ENCODE results near the gene NKAIN1. TPM values are rescaled to one million over a fixed set of nuclear protein-coding genes. Genes with fewer than 3 reads are reported as not detected.

The NKAIN1 gene
- total RNA-seq (2022; extraction: Qiagen RNA extraction), result 1.0 to 1.4 TPM (median 1.1 TPM) in 5 replicates

GRCh38 chr1:31239653-31240241 lies at the start of gene NKAIN1:
NKAIN1 (minus strand) TSS chr1:31239887; CDS start chr1:31239547, 340 bp downstream.

Other genes with a start within 250 kb of the NKAIN1 start
- 22.2 to 38.3 TPM (median 33.4 TPM) in 5 replicates for gene PUM1, start 174.2 kb downstream of the NKAIN1 start, total RNA-seq (2022; extraction: Qiagen RNA extraction)
- gene SNRNP40, start 56.9 kb upstream of the NKAIN1 start, total RNA-seq (2022; extraction: Qiagen RNA extraction), result 39.1 to 43.6 TPM (median 41.8 TPM) in 5 replicates
- gene ZCCHC17, start 57.1 kb upstream of the NKAIN1 start, total RNA-seq (2022; extraction: Qiagen RNA extraction), result 22.3 to 27.9 TPM (median 22.9 TPM) in 5 replicates
- not detected in 5 replicates for gene FABP3, start 133.2 kb upstream of the NKAIN1 start, total RNA-seq (2022; extraction: Qiagen RNA extraction)
- gene SERINC2, start 173.3 kb upstream of the NKAIN1 start, total RNA-seq (2022; extraction: Qiagen RNA extraction), result 16.4 to 35.1 TPM (median 31.2 TPM) in 5 replicates